Camera-type eye (tissue), 1 donor: ENCODE results near the gene LPAR4. TPM values are rescaled to one million over a fixed set of nuclear protein-coding genes. Genes with fewer than 3 reads are reported as not detected.

ENCODE experiments used
- total RNA-seq: library from RNA; depleted of rRNA; stranded (reverse); fragments of >200 nt; gene quantifications from one replicate; pipeline ENCODE4 v1.2.3, GENCODE V29; 2014

The LPAR4 gene
- total RNA-seq = 7.6 TPM

DNA sequence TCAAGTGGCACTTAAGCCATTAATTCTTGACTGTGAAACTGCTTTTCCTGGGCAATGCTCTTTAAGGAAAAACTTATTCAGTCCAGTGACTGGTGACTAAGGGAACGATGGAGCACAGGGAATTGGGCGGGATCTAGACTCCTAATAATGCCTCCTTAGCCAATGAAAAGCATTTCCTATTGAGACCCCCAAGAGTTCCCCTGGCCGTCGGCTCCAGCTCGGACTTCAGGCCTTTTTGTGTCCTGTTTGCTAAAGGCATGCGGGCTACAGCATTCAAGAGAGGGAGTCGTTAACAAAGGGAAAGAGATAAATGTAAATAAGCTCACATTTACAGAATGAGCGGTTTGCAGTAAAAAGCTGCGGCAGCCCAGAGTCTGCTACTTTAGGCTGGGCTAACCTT, at the start of gene LPAR4:
LPAR4 (plus strand) TSS at position 232 of the 400 bp plus-strand sequence. CDS start 7,150 bp downstream, outside the sequence.

Other genes starting within 250 kb of the LPAR4 start
- gene RTL3, start 88.4 kb upstream of the LPAR4 start, total RNA-seq = 0.16 TPM
- gene P2RY10, start 197.7 kb downstream of the LPAR4 start, total RNA-seq = 0.22 TPM